ENCODE measurements around the gene FIZ1.
"Not testable (repeated sequence)": the region's sequence is repeated elsewhere in the genome, so short reads cannot be mapped to it uniquely, and the experiment has no call there.

FIZ1 gene

GRCh38 chr19:55586976-55587668, 12.2 kb downstream of the FIZ1 start:
- H3K36me3 ChIP-seq (ENCODE audit: control insufficient read depth, insufficient read depth, low read length): no peaks in the 10 kb centered on the region
- no peak for TF ChIP-seq CTCF (IDR thresholded peaks at IDR 0.05; ENCODE audit: insufficient read depth, low read length, poor library complexity, severe bottlenecking)
- H3K27me3 ChIP-seq (replicated peaks; ENCODE audit: control insufficient read depth, insufficient read depth, low read length): no peaks in the 10 kb centered on the region; the same call in 1 of the 2 replicates
- peak overlapping the region; percentile 52 for H3K4me3 ChIP-seq (replicated peaks; ENCODE audit: low read depth, low read length)
- DNase-seq (ENCODE audit: extremely low read depth, insufficient read length): peak; percentile 96

- Histone ChIP-seq H3K4me3 (replicated peaks; ENCODE audit: low read depth, low read length) (no peak overlapping the region), H3K36me3 (ENCODE audit: control insufficient read depth, insufficient read depth, low read length) (no peaks in the 10 kb centered on the region), H3K27me3 (replicated peaks; ENCODE audit: control insufficient read depth, insufficient read depth, low read length) (no peaks in the 10 kb centered on the region; the same call in 1 of the 2 replicates)
- DNase-seq (ENCODE audit: extremely low read depth, insufficient read length): peak; percentile 61
- TF ChIP-seq CTCF (IDR thresholded peaks at IDR 0.05; ENCODE audit: insufficient read depth, low read length, poor library complexity, severe bottlenecking): no peak
These were observed 13.5 kb downstream of the FIZ1 start for GRCh38 chr19:55585658-55586339.

GRCh38 chr19:55584871-55585270, 14.4 kb downstream of the FIZ1 start:
- Histone ChIP-seq H3K27me3 (replicated peaks; ENCODE audit: control insufficient read depth, insufficient read depth, low read length) (no peaks in the 10 kb centered on the region; the same call in 1 of the 2 replicates), H3K4me3 (replicated peaks; ENCODE audit: low read depth, low read length) (no peak overlapping the region), H3K36me3 (ENCODE audit: control insufficient read depth, insufficient read depth, low read length) (no peaks in the 10 kb centered on the region)
- TF ChIP-seq CTCF (IDR thresholded peaks at IDR 0.05; ENCODE audit: insufficient read depth, low read length, poor library complexity, severe bottlenecking): no peak
- no peak for DNase-seq (ENCODE audit: extremely low read depth, insufficient read length)

GRCh38 chr19:55583897-55584296, 15.4 kb downstream of the FIZ1 start:
- not testable (repeated sequence) for H3K4me3 ChIP-seq (replicated peaks; ENCODE audit: low read depth, low read length); H3K27me3 ChIP-seq (replicated peaks; ENCODE audit: control insufficient read depth, insufficient read depth, low read length); H3K36me3 ChIP-seq (ENCODE audit: control insufficient read depth, insufficient read depth, low read length); DNase-seq (ENCODE audit: extremely low read depth, insufficient read length)

GRCh38 chr19:55582284-55582683, 17.0 kb downstream of the FIZ1 start:
- not testable (repeated sequence) for H3K36me3 ChIP-seq (ENCODE audit: control insufficient read depth, insufficient read depth, low read length); H3K27me3 ChIP-seq (replicated peaks; ENCODE audit: control insufficient read depth, insufficient read depth, low read length); DNase-seq (ENCODE audit: extremely low read depth, insufficient read length); H3K4me3 ChIP-seq (replicated peaks; ENCODE audit: low read depth, low read length)

- Histone ChIP-seq H3K4me3 (replicated peaks; ENCODE audit: low read depth, low read length) (no peak overlapping the region), H3K27me3 (replicated peaks; ENCODE audit: control insufficient read depth, insufficient read depth, low read length) (no peaks in the 10 kb centered on the region; the same call in 1 of the 2 replicates), H3K36me3 (ENCODE audit: control insufficient read depth, insufficient read depth, low read length) (peaks cover 2% of the 10 kb centered on the region)
- TF ChIP-seq CTCF (IDR thresholded peaks at IDR 0.05; ENCODE audit: insufficient read depth, low read length, poor library complexity, severe bottlenecking): no peak
- no peak for DNase-seq (ENCODE audit: extremely low read depth, insufficient read length)
These were observed 17.5 kb downstream of the FIZ1 start for GRCh38 chr19:55581823-55582223.

Measured in GM06990 (cell line).